Endometrial microvascular endothelial cells (primary cell): ENCODE measurements around the gene DLX2. TPM values are rescaled to one million over a fixed set of nuclear protein-coding genes. Genes with fewer than 3 reads are reported as not detected.

Source experiments
- in situ Hi-C: cut with HindIII; loops from 2 replicates; pipeline ENCODE4 v1.10.0; 2017; ENCODE audit warnings: low sequenced_read_pairs, low pct_unique_long_range_greater_than_20kb; ENCODE audit errors: inconsistent ontology term
- total RNA-seq: library from RNA; depleted of rRNA; stranded (reverse); fragments of >200 nt; gene quantifications from one replicate; pipeline ENCODE4 v1.2.3, GENCODE V29; 2015; ENCODE audit errors: inconsistent ontology term

Gene DLX2
- total RNA-seq, 1 donor from 2014 or later = not detected

GRCh38 chr2:172086241-172087206 is 16.2 kb downstream of the DLX2 start:
- in situ Hi-C loops = no loop called here

- in situ Hi-C loops = no loop called here
Measured at GRCh38 chr2:172085460-172086159, 17.1 kb downstream of the DLX2 start, which contains the start of gene DLX1. DLX1 (plus strand) TSS chr2:172085507; CDS start chr2:172085678, 171 bp downstream.

- in situ Hi-C loops = no loop called here
Measured at GRCh38 chr2:172084645-172085459, 17.8 kb downstream of the DLX2 start.

- in situ Hi-C loops = no loop called here
Measured at GRCh38 chr2:172084395-172084644, 18.4 kb downstream of the DLX2 start.

GRCh38 chr2:172083628-172084394 is 18.9 kb downstream of the DLX2 start:
- in situ Hi-C loops = no loop called here

GRCh38 chr2:172082944-172083627 is 19.6 kb downstream of the DLX2 start:
- in situ Hi-C loops = no loop called here

- in situ Hi-C loops = no loop called here
Measured at GRCh38 chr2:172082105-172082943, 20.4 kb downstream of the DLX2 start.

GRCh38 chr2:172081221-172082022 is 21.3 kb downstream of the DLX2 start:
- in situ Hi-C loops = no loop called here

- in situ Hi-C loops = no loop called here
Measured at GRCh38 chr2:172080641-172081220, 22.0 kb downstream of the DLX2 start.

- in situ Hi-C loops = no loop called here
Measured at GRCh38 chr2:172079838-172080640, 22.7 kb downstream of the DLX2 start.

GRCh38 chr2:172079416-172079815 is 23.3 kb downstream of the DLX2 start:
- in situ Hi-C loops = no loop called here

- in situ Hi-C loops = no loop called here
Measured at GRCh38 chr2:172074254-172074653, 28.4 kb downstream of the DLX2 start.

GRCh38 chr2:172073518-172073917 is 29.2 kb downstream of the DLX2 start:
- in situ Hi-C loops = no loop called here

GRCh38 chr2:172072706-172073105 is 30.0 kb downstream of the DLX2 start:
- in situ Hi-C loops = no loop called here

- in situ Hi-C loops = no loop called here
Measured at GRCh38 chr2:172072303-172072702, 30.4 kb downstream of the DLX2 start.
